ENCODE data around the gene IL1F10. TPM values are rescaled to one million over a fixed set of nuclear protein-coding genes. Genes with fewer than 3 reads are reported as not detected.

IL1F10 gene
- total and polyA plus RNA-seq, 2 of the 8 experiments (the other 6 are each of a cell fraction or from before 2014, with no cell fraction given): not detected

- TF ChIP-seq RBBP5 (IDR thresholded peaks at IDR 0.05; ENCODE audit: borderline replicate concordance, low read depth, low read length) (no peak), TEAD4 (IDR thresholded peaks at IDR 0.05; ENCODE audit: low read depth, low read length) (no peak), CTCF (IDR thresholded peaks at IDR 0.05; ENCODE audit: control extremely low read depth in 1 of 3, insufficient read depth in 1 of 3, low read depth in 1 of 3, low read length in 3 of 3) (no peak), BRCA1 (IDR thresholded peaks at IDR 0.05; ENCODE audit: low read depth, low read length) (no peak), CBX8 (IDR thresholded peaks at IDR 0.05; ENCODE audit: borderline replicate concordance, low read depth, low read length) (no peak), EP300 (IDR thresholded peaks at IDR 0.05; ENCODE audit: borderline replicate concordance in 1 of 2, low read depth in 2 of 2, low read length in 2 of 2) (no peak), SIX5 (IDR thresholded peaks at IDR 0.05; ENCODE audit: low read depth, low read length) (no peak)
Measured at GRCh38 chr2:113117541-113118262, 49.9 kb downstream of the IL1F10 start (continued).
